Head of caudate nucleus (tissue), 42 donors: ENCODE data around the gene CNTN4.
"Not testable (repeated sequence)": the region's sequence is repeated elsewhere in the genome, so short reads cannot be mapped to it uniquely, and the experiment has no call there.

Experiments used
- DNase-seq, 42 donors: peaks; one replicate each; pipeline versions ENCODE4 v3.0.0 to v3.0.0-alpha.2; 2020 to 2021; ENCODE audit warnings: mixed read lengths in 7 of 42
- intact Hi-C: fragments of 100-400 bp; cut with DNase I; formaldehyde crosslinking; loops from one replicate; pipeline ENCODE4 v1.15.0; 2022

The CNTN4 gene

GRCh38 chr3:2807514-2807913, 708.8 kb downstream of the CNTN4 start:
- DNase-seq = no peak
- intact Hi-C loops = no loop called here

- DNase-seq = no peak
- intact Hi-C loops = no loop called here
Measured at GRCh38 chr3:2810723-2811122, 712.1 kb downstream of the CNTN4 start.

- no peak for DNase-seq
- intact Hi-C loops = no loop called here
Measured at GRCh38 chr3:2819571-2819970, 720.9 kb downstream of the CNTN4 start.

GRCh38 chr3:2820982-2821381, 722.3 kb downstream of the CNTN4 start:
- intact Hi-C loops = not testable (repeated sequence)

GRCh38 chr3:2822611-2823010, 723.9 kb downstream of the CNTN4 start:
- peak in 2 of 42 donors; percentile 5 to 11 for DNase-seq
- intact Hi-C loops = no loop called here

More at GRCh38 chr3:2820982-2821381, 722.3 kb downstream of the CNTN4 start:
- DNase-seq = not testable (repeated sequence)

- DNase-seq = peak in 1 of 42 donors; percentile 6
- intact Hi-C loops = no loop called here
Measured at GRCh38 chr3:2823031-2823430, 724.4 kb downstream of the CNTN4 start.

- intact Hi-C loops = no loop called here
- DNase-seq = peak in 14 of 42 donors; percentile 6 to 53 (median 23)
Measured at GRCh38 chr3:2823437-2824211, 725.0 kb downstream of the CNTN4 start.

- intact Hi-C loops = no loop called here
- no peak for DNase-seq
Measured at GRCh38 chr3:2826036-2826435, 727.4 kb downstream of the CNTN4 start.

- DNase-seq = no peak
- intact Hi-C loops = no loop called here
Measured at GRCh38 chr3:2826453-2826852, 727.8 kb downstream of the CNTN4 start.

GRCh38 chr3:2837239-2837638, 738.6 kb downstream of the CNTN4 start:
- DNase-seq = peak in 10 of 42 donors; percentile 3 to 50 (median 16)
- intact Hi-C loops = no loop called here

- DNase-seq = no peak
- intact Hi-C loops = no loop called here
Measured at GRCh38 chr3:2837910-2838309, 739.2 kb downstream of the CNTN4 start.

- no peak for DNase-seq
- intact Hi-C loops = no loop called here
Measured at GRCh38 chr3:2838546-2839157, 740.0 kb downstream of the CNTN4 start.

GRCh38 chr3:2839876-2840275, 741.2 kb downstream of the CNTN4 start:
- intact Hi-C loops = no loop called here
- no peak for DNase-seq

- no peak for DNase-seq
- intact Hi-C loops = no loop called here
Measured at GRCh38 chr3:2847062-2847841, 748.6 kb downstream of the CNTN4 start.

GRCh38 chr3:2849092-2849491, 750.4 kb downstream of the CNTN4 start:
- intact Hi-C loops = no loop called here
- no peak for DNase-seq

- no peak for DNase-seq
- intact Hi-C loops = no loop called here
Measured at GRCh38 chr3:2850701-2851100, 752.0 kb downstream of the CNTN4 start.

GRCh38 chr3:2851361-2851760, 752.7 kb downstream of the CNTN4 start:
- no peak for DNase-seq
- intact Hi-C loops = no loop called here

GRCh38 chr3:2851835-2852234, 753.2 kb downstream of the CNTN4 start:
- DNase-seq = no peak
- intact Hi-C loops = no loop called here

GRCh38 chr3:2853651-2854050, 755.0 kb downstream of the CNTN4 start:
- intact Hi-C loops = no loop called here
- DNase-seq = no peak
